Endodermal cell (in vitro differentiated cells): ENCODE data around the gene FNDC3A. TPM values are rescaled to one million over a fixed set of nuclear protein-coding genes. Genes with fewer than 3 reads are reported as not detected.

Experiments
- DNase-seq: peaks from one replicate; pipeline ENCODE4 v3.0.0-alpha.2; 2017
- H3K27ac ChIP-seq: 2 replicates; pipeline ENCODE4 v1.5.1; 2013; ENCODE audit warnings: mild to moderate bottlenecking, low read depth, low read length, moderate library complexity
- H3K27me3 ChIP-seq: 2 replicates; pipeline ENCODE4 v1.6.1; 2013; ENCODE audit warnings: mild to moderate bottlenecking, low read length, moderate library complexity; ENCODE audit not compliant: insufficient read depth, control insufficient read depth, poor library complexity, severe bottlenecking
- H3K36me3 ChIP-seq: 2 replicates; pipeline ENCODE4 v1.7.0; 2013; ENCODE audit warnings: mild to moderate bottlenecking, low read length, moderate library complexity; ENCODE audit not compliant: control insufficient read depth, insufficient read depth
- H3K4me1 ChIP-seq: one replicate; pipeline ENCODE4 v1.7.0; 2013; ENCODE audit warnings: low read length; ENCODE audit not compliant: control insufficient read depth, insufficient read depth
- H3K4me3 ChIP-seq: 2 replicates; pipeline ENCODE4 v1.5.1; 2013; ENCODE audit warnings: mild to moderate bottlenecking, low read length, moderate library complexity
- H3K9ac ChIP-seq: 2 replicates; pipeline ENCODE4 v1.6.1; 2013; ENCODE audit warnings: mild to moderate bottlenecking, low read length, moderate library complexity; ENCODE audit not compliant: poor library complexity, severe bottlenecking; ENCODE audit errors: extremely low read depth
- H3K9me3 ChIP-seq: 2 replicates; pipeline ENCODE4 v1.6.1; 2013; ENCODE audit warnings: mild to moderate bottlenecking, low read length, moderate library complexity; ENCODE audit not compliant: control insufficient read depth
- H3K27ac Mint-ChIP-seq: 2 replicates; pipeline ENCODE4 v1.8.0; 2020; ENCODE audit warnings: mixed read lengths
- H3K27me3 Mint-ChIP-seq: 2 replicates; pipeline ENCODE4 v1.8.0; 2021; ENCODE audit warnings: mild to moderate bottlenecking, mixed read lengths; ENCODE audit not compliant: insufficient read depth
- H3K36me3 Mint-ChIP-seq: 2 replicates; pipeline ENCODE4 v1.8.0; 2020; ENCODE audit warnings: low read depth, mixed read lengths
- H3K4me1 Mint-ChIP-seq: 2 replicates; pipeline ENCODE4 v1.8.0; 2020; ENCODE audit warnings: mixed read lengths
- H3K4me3 Mint-ChIP-seq: 2 replicates; pipeline ENCODE4 v1.8.0; 2020; ENCODE audit warnings: mild to moderate bottlenecking, moderate library complexity, mixed read lengths
- H3K9me3 Mint-ChIP-seq: 2 replicates; pipeline ENCODE4 v1.8.0; 2020; ENCODE audit warnings: mild to moderate bottlenecking, mixed read lengths
- CTCF ChIP-seq: fragments of 200-600 bp; sonication (generic); conservative IDR thresholded peaks from 2 replicates; pipeline ENCODE4 v1.5.0; 2021; ENCODE audit warnings: antibody characterized with exemption, mild to moderate bottlenecking
- WGBS, 2 experiments: methylation state at CpG; one replicate each; pipeline versions ENCODE4 v1.1.5 to v1.1.7; 2013; ENCODE audit warnings: missing lambda C conversion rate in 2 of 2, mixed read lengths in 1 of 2; ENCODE audit not compliant: insufficient coverage in 1 of 2, insufficient read length in 1 of 2; 5-methylcytosine and 5-hydroxymethylcytosine counted together
- total RNA-seq, 2 donors: library from RNA; stranded (reverse); fragmentation: NEBNext Ultra II Directional in 1 of 2; extraction: Animal tissue kit (Norgen Biotek cat#: 25700) in 1 of 2; gene quantifications; 2 replicates in 1 of 2; 3 replicates in 1 of 2; pipeline ENCODE4 v1.2.1, GENCODE V29; 2021

FNDC3A gene
- total RNA-seq, 2 donors from 2014 or later, result 42.2 to 42.8 TPM

- WGBS, 2 experiments, result 87 to 100% methylated on average over 2 of the region's 2 CpGs
- Mint-ChIP-seq H3K27ac (no peak overlapping the region), H3K4me3 (no peak overlapping the region), H3K4me1 (peaks cover 8% of the 10 kb centered on the region), H3K9me3 (peaks cover 27% of the 10 kb centered on the region), H3K27me3 (no peaks in the 10 kb centered on the region), H3K36me3 (peaks cover 41% of the 10 kb centered on the region)
- Histone ChIP-seq H3K27ac (no peak overlapping the region), H3K4me1 (no peaks in the 10 kb centered on the region), H3K9ac (no peak overlapping the region), H3K36me3 (no peaks in the 10 kb centered on the region), H3K27me3 (no peaks in the 10 kb centered on the region), H3K4me3 (no peak overlapping the region), H3K9me3 (peaks cover 10% of the 10 kb centered on the region)
- no peak for TF ChIP-seq CTCF
- DNase-seq, result no peak
These were observed 70.3 kb downstream of the FNDC3A start for GRCh38 chr13:49046002-49046401.

GRCh38 chr13:49046519-49046918 is 70.8 kb downstream of the FNDC3A start:
- Mint-ChIP-seq H3K9me3 (peaks cover 28% of the 10 kb centered on the region), H3K27ac (no peak overlapping the region), H3K36me3 (peaks cover 41% of the 10 kb centered on the region), H3K4me1 (peaks cover 14% of the 10 kb centered on the region), H3K27me3 (no peaks in the 10 kb centered on the region), H3K4me3 (no peak overlapping the region)
- WGBS, 2 experiments, result 100% methylated on average over 2 of the region's 2 CpGs
- H3K27me3 ChIP-seq, result no peaks in the 10 kb centered on the region
- no peak for TF ChIP-seq CTCF
- peaks cover 10% of the 10 kb centered on the region for H3K9me3 ChIP-seq
- no peak overlapping the region for H3K27ac ChIP-seq
- H3K4me3 ChIP-seq, result no peak overlapping the region
- no peaks in the 10 kb centered on the region for H3K4me1 ChIP-seq
- no peaks in the 10 kb centered on the region for H3K36me3 ChIP-seq
- no peak for DNase-seq
- no peak overlapping the region for H3K9ac ChIP-seq

GRCh38 chr13:49052813-49053212 is 77.1 kb downstream of the FNDC3A start:
- Mint-ChIP-seq H3K4me3 (no peak overlapping the region), H3K27ac (no peak overlapping the region), H3K36me3 (peaks cover 35% of the 10 kb centered on the region), H3K4me1 (peaks cover 24% of the 10 kb centered on the region), H3K27me3 (no peaks in the 10 kb centered on the region), H3K9me3 (peaks cover 29% of the 10 kb centered on the region)
- H3K4me3 ChIP-seq, result no peak overlapping the region
- no peaks in the 10 kb centered on the region for H3K27me3 ChIP-seq
- H3K36me3 ChIP-seq, result no peaks in the 10 kb centered on the region
- no peak for TF ChIP-seq CTCF
- H3K9me3 ChIP-seq, result peaks cover 10% of the 10 kb centered on the region
- WGBS, 2 experiments, result 89 to 91% methylated on average over 5 to 6 of the region's 6 CpGs
- no peak overlapping the region for H3K9ac ChIP-seq
- no peak overlapping the region for H3K27ac ChIP-seq
- H3K4me1 ChIP-seq, result no peaks in the 10 kb centered on the region
- no peak for DNase-seq
